T47D (cell line): ENCODE data around the gene SKAP2.
A peak's percentile ranks its signal among the peaks of the same experiment; 100 is the strongest.

Source experiments
- DNase-seq, 2 experiments: peaks; one replicate each; pipeline versions ENCODE4 v3.0.0 to v3.0.0-alpha.2; 2011 to 2012; ENCODE audit warnings: low read depth in 1 of 2, low spot score in 1 of 2
- JUND ChIP-seq: IDR thresholded peaks from 2 replicates; pipeline ENCODE4 v1.6.1; 2012; ENCODE audit warnings: low read depth
- in situ Hi-C: cut with HindIII; loops from 2 replicates; pipeline ENCODE4 v1.10.0; 2016; ENCODE audit warnings: low sequenced_read_pairs, low pct_unique_long_range_greater_than_20kb

SKAP2 gene

DNA sequence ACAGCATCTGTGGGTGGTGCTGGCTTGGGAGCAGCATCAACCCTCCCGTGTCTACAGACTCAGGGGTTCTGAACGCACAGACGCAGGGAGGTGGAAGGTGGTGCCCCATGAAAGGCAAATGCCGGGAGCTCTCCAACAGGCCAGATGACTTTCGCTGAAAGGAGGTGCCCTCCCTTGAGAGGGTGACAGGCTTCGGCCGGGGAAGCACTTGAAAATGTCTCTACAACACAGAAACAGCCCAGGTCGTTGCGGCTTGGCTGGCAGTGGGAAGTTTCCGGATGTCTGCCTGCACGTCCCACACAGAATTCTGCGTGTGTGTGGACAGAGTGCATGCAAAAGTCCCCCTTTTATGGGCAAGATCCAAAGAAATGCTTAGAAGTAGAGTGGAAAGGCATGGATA, 239.6 kb downstream of the SKAP2 start:
- no peak for TF ChIP-seq JUND
- DNase-seq = no peak
- in situ Hi-C loops = no loop called here

DNA sequence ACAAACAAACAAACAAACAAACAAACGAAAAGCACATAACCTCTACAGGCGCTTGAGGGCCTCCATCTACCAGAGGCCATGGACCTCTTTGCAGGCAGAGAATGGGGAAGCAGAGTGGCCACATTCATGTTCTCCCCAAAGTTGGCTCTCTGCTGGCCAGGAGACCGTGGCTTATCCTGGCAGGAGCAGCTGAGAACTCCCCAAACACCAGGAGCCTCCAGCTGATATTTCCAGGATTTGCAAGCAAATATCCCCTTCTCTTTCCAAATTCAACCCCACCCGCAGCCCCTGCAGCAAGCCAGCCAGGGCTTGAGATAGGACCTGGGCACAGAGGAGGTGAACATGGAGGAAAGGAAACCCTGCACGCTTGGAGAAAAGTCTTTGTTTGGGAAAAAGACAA, 240.0 kb downstream of the SKAP2 start:
- in situ Hi-C loops = no loop called here
- no peak for DNase-seq
- TF ChIP-seq JUND = no peak

DNA sequence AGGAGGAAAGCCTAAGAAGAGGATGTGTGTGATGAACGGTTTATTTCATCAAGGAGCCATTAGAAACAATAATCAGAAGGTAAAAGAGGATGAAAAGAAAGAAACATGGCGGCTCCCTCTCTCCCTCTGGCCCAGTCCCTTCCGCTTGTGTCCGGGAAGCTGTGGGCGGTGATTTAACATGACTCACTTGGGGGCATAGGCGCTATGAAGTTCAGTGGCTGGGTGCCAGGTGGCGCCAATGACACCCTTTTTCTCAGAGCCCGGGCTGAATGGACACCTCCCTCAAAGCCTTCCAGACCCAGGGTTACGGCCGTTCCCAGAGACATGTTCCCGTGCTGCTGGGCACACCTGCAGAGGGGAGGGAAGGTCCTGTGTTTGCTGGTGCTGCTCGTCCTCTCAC, 244.0 kb downstream of the SKAP2 start:
- in situ Hi-C loops = no loop called here
- DNase-seq = peak in 1 of 2 experiments; percentile 25
- no peak for TF ChIP-seq JUND

DNA sequence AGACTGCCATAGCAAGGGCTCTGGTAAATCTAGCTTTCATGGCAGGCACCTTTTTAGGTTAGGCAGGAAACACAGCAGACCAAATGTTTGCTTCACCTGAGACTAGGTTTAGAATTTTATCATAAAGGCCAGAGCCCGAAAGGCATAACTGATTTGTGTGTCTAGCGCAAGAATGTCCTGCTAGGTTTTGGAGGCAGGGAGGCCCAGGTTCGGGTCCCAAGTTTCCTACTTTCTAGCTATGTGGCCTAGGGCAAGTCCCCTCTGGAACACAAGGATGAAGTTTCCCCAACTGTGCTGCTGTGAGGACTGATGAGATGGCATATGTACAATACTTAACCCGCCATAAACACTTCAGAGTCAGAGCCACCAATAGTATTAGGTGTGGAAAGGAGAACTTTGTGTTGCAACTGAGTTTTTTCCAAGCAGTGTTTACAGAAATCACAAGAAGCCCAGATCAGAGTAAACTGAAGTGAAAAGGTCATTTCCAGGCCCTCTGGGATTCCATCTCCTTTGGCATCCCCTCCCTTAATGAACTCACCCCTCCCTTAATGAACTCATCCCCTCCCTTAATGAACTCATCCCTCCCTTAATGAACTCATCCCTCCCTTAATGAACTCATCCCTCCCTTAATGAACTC, 244.9 kb downstream of the SKAP2 start:
- in situ Hi-C loops = no loop called here
- TF ChIP-seq JUND = no peak
- DNase-seq = no peak

DNA sequence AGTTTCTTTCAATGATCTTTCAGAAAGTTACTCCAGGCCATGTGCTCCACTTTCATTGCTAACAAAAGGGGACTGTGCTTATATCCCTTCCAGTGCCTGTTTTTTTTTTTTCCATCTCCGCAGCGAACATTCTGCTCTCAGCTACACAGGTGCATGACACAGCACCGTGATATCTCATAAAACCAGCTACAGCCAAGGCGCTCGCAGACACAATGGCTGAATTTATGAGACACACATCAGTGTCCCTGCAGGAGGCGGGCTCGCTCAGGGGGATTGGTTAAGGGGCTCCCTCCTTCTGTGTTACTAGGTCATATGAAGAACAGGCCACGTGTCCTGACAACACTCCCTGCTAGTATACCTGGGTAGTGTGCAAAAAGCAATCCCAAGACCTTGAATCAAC, 245.5 kb downstream of the SKAP2 start:
- in situ Hi-C loops = no loop called here
- no peak for TF ChIP-seq JUND

DNA sequence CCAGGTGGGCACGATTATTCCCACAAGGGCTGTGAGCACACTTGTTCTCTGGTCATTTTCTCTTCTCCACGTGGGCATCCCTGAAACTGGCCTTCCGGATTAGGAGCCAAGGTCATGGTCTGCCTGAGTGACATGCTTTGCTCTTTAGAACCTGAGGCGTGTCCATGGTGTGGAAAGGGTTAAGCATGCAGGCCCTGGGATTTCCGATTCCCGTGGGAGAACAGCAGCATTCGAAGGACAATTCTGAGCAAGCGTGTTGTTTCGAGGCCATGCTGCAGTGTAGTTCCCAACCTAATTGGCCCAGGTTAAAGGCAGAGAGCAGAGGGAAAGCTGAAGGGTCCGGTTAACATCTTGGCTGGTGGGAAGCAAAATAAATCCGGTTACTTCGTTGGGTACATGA, 245.9 kb downstream of the SKAP2 start:
- DNase-seq = no peak
- no peak for TF ChIP-seq JUND
- in situ Hi-C loops = no loop called here

More for the DNA sequence above, 245.5 kb downstream of the SKAP2 start:
- no peak for DNase-seq
